Fibroblast of lung (primary cell): Measurements from ENCODE around the gene LATS1. TPM values are rescaled to one million over a fixed set of nuclear protein-coding genes. Genes with fewer than 3 reads are reported as not detected.

ENCODE experiments used
- DNase-seq, 2 donors: peaks; one replicate each; pipeline versions ENCODE4 v3.0.0 to v3.0.0-alpha.2; 2010; ENCODE audit warnings: low read depth in 2 of 2
- H2AFZ ChIP-seq: 2 replicates; pipeline ENCODE4 v1.5.1; 2012; ENCODE audit warnings: low read length, control low read depth, inconsistent platforms
- H3K27ac ChIP-seq: 2 replicates; pipeline ENCODE4 v1.5.1; 2011; ENCODE audit warnings: low read length, control low read depth; ENCODE audit not compliant: insufficient read depth
- H3K27me3 ChIP-seq: 2 replicates; pipeline ENCODE4 v1.5.1; 2011; ENCODE audit warnings: mild to moderate bottlenecking, low read length; ENCODE audit not compliant: control insufficient read depth, insufficient read depth
- H3K36me3 ChIP-seq: 2 replicates; pipeline ENCODE4 v1.5.1; 2011; ENCODE audit warnings: low read length; ENCODE audit not compliant: control insufficient read depth, insufficient read depth
- H3K4me1 ChIP-seq: 2 replicates; pipeline ENCODE4 v1.5.1; 2011; ENCODE audit warnings: low read length; ENCODE audit not compliant: control insufficient read depth, insufficient read depth; ENCODE audit errors: extremely low read depth
- H3K4me2 ChIP-seq: 2 replicates; pipeline ENCODE4 v1.5.1; 2011; ENCODE audit warnings: low read length, control low read depth; ENCODE audit not compliant: insufficient read depth; ENCODE audit errors: extremely low read depth
- H3K4me3 ChIP-seq, 4 experiments: fragments of 200-600 bp in 1 of 4; sonication (generic) in 1 of 4; replicated peaks in 1 of 4; 2 replicates each; pipeline ENCODE4 v1.5.1; 2011 to 2016; ENCODE audit warnings: low read length in 4 of 4, low read depth in 3 of 4, mild to moderate bottlenecking in 3 of 4, control low read depth in 2 of 4, inconsistent platforms in 1 of 4, mixed read lengths in 1 of 4; ENCODE audit not compliant: insufficient read depth in 1 of 4; ENCODE audit errors: control extremely low read depth in 1 of 4
- H3K79me2 ChIP-seq: 2 replicates; pipeline ENCODE4 v1.5.1; 2012; ENCODE audit warnings: mild to moderate bottlenecking, low read length, inconsistent platforms; ENCODE audit not compliant: control insufficient read depth, insufficient read depth
- H3K9ac ChIP-seq: 2 replicates; pipeline ENCODE4 v1.5.1; 2011; ENCODE audit warnings: mild to moderate bottlenecking, low read length, control low read depth; ENCODE audit not compliant: insufficient read depth
- H3K9me3 ChIP-seq: 2 replicates; pipeline ENCODE4 v1.5.1; 2012; ENCODE audit warnings: low read depth, low read length; ENCODE audit not compliant: control insufficient read depth, insufficient read depth
- H4K20me1 ChIP-seq: 2 replicates; pipeline ENCODE4 v1.5.1; 2011; ENCODE audit warnings: low read length; ENCODE audit not compliant: control insufficient read depth, insufficient read depth; ENCODE audit errors: extremely low read depth
- EZH2 ChIP-seq: IDR thresholded peaks from 2 replicates; pipeline ENCODE4 v1.5.1; 2012; ENCODE audit warnings: low read length, control low read depth, mild to moderate bottlenecking; ENCODE audit errors: missing control alignments
- polyA plus RNA-seq, 2 donors: library from polyadenylated mRNA; depleted of rRNA in 1 of 2; stranded (reverse) in 1 of 2; unstranded in 1 of 2; fragments of >200 nt; gene quantifications; 2 replicates each; pipeline ENCODE4 v1.2.1, GENCODE V29; 2011 to 2012; ENCODE audit warnings: missing spikeins in 1 of 2
- total RNA-seq: library from RNA; depleted of rRNA; stranded (reverse); fragments of >200 nt; gene quantifications from 2 replicates; pipeline ENCODE4 v1.2.1, GENCODE V29; 2014
- TF ChIP-seq, protein P1 (sequence below), 2 donors: IDR thresholded peaks in 1 of 2; conservative IDR thresholded peaks in 1 of 2; 1 replicate in 1 of 2; 2 replicates in 1 of 2; pipeline ENCODE4 v1.5.1; 2011 to 2012; ENCODE audit warnings: low read length in 2 of 2, control low read depth in 1 of 2, inconsistent platforms in 1 of 2, low read depth in 1 of 2, mild to moderate bottlenecking in 1 of 2

The LATS1 gene
- total and polyA plus RNA-seq, 2 donors (not counting 1 experiment from before 2014, with no cell fraction given), result 8.6 to 20.3 TPM

DNA sequence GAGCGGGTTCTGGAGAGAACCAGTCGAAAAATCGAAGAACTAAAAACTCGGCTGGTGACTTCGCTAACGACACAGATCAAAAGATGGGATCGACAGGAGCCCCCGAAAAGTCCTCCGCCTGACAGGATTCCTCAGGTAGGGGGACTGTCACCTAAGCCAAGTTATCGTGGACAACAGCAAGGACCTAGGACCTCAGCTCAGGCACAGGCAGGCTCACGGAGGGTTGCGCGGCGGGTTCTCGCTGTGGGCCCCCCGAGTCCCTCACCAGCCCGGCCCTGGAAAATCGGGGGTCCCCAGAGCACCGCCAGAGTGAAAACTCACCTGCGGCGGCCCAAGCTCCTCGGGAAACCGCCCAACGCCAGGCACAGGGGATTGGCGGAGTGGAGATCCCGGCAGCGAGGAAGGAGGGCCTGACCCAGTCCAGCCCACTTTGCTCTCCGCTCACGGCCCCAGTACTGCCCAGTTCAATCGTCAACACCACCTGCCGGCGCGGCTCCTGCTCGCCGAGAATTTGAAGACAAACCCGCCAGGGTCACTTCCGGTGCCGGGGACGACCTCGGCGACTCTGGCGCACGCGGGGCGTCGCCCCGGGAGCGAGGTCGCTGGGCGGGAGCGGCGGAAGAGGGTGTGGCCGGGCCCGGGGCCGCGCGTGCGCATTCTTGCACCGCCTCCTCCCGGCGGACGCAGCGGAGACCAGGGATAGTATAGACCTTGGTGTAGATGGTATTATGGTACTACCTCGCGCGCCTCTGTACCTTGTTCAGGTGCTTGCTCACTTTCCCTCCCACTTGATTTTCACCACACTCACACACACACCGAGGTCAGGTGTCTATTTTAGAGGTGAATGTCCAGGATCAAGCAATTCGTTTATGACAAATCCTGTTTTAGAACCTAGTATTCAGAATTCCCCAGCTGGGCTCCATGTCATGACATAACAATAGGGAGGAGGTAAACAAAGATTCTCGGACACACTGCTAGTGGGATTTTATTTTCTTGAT is 69.5 kb downstream of the LATS1 start, which contains the start of gene KATNA1:
Gene KATNA1, minus strand, starts transcription at position 567 of the 998 bp plus-strand sequence. CDS start 10,167 bp downstream, outside the sequence.
- H3K4me2 ChIP-seq, result peak within 1 kb of the TSS; percentile 61
- no peaks in the 10 kb centered on the region for H3K36me3 ChIP-seq
- H3K4me3 ChIP-seq, result peak within 1 kb of the TSS; percentile 58 to 96 (median 80)
- no peaks in the 10 kb centered on the region for H3K27me3 ChIP-seq
- peaks cover 35% of the 10 kb centered on the region for H3K79me2 ChIP-seq
- no peaks in the 10 kb centered on the region for H3K4me1 ChIP-seq
- H3K9ac ChIP-seq, result peak within 1 kb of the TSS; percentile 49
- H4K20me1 ChIP-seq, result no peaks in the 10 kb centered on the region
- no peaks in the 10 kb centered on the region for H3K9me3 ChIP-seq
- peak within 1 kb of the TSS; percentile 68 for H2AFZ ChIP-seq
- TF ChIP-seq, protein P1, sequence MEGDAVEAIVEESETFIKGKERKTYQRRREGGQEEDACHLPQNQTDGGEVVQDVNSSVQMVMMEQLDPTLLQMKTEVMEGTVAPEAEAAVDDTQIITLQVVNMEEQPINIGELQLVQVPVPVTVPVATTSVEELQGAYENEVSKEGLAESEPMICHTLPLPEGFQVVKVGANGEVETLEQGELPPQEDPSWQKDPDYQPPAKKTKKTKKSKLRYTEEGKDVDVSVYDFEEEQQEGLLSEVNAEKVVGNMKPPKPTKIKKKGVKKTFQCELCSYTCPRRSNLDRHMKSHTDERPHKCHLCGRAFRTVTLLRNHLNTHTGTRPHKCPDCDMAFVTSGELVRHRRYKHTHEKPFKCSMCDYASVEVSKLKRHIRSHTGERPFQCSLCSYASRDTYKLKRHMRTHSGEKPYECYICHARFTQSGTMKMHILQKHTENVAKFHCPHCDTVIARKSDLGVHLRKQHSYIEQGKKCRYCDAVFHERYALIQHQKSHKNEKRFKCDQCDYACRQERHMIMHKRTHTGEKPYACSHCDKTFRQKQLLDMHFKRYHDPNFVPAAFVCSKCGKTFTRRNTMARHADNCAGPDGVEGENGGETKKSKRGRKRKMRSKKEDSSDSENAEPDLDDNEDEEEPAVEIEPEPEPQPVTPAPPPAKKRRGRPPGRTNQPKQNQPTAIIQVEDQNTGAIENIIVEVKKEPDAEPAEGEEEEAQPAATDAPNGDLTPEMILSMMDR (conservative IDR thresholded peaks at IDR 0.05 in 1 of 2, IDR thresholded peaks at IDR 0.05 in 1 of 2; ENCODE audit: low read depth in 1 of 2, low read length in 2 of 2), result no peak
- TF ChIP-seq EZH2, result no peak
- H3K27ac ChIP-seq, result peak within 1 kb of the TSS; percentile 48
- peak; percentile 64 to 71 for DNase-seq

DNA sequence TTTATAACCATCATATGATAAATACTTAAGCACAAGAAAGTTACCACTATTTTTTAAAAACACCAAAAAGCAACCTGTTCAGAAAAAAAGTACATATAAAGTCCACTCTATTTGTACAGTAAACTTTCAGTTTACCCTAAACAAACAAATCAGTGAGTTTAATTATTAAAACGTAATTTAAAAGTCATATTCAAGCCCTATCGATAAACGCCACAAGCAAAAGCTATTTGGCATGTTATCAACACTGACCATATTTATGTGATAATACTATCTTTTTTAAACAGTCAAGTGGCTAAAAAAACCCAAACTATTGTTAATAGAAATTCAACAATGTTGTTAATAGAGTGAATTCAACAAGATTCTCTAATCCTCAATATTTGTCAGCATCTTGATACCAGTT is 71.3 kb downstream of the LATS1 start:
- H2AFZ ChIP-seq, result no peak overlapping the region
- no peak for DNase-seq
- H3K4me1 ChIP-seq, result no peaks in the 10 kb centered on the region
- no peak for TF ChIP-seq EZH2
- TF ChIP-seq, protein P1 (conservative IDR thresholded peaks at IDR 0.05 in 1 of 2, IDR thresholded peaks at IDR 0.05 in 1 of 2; ENCODE audit: low read depth in 1 of 2, low read length in 2 of 2), result no peak
- peak overlapping the region; percentile 58 to 96 (median 80) for H3K4me3 ChIP-seq
- H4K20me1 ChIP-seq, result no peaks in the 10 kb centered on the region
- no peak overlapping the region for H3K27ac ChIP-seq
- H3K27me3 ChIP-seq, result no peaks in the 10 kb centered on the region
- peaks cover 45% of the 10 kb centered on the region for H3K79me2 ChIP-seq
- H3K4me2 ChIP-seq, result peak overlapping the region; percentile 38
- no peaks in the 10 kb centered on the region for H3K36me3 ChIP-seq
- no peaks in the 10 kb centered on the region for H3K9me3 ChIP-seq
- H3K9ac ChIP-seq, result no peak overlapping the region

DNA sequence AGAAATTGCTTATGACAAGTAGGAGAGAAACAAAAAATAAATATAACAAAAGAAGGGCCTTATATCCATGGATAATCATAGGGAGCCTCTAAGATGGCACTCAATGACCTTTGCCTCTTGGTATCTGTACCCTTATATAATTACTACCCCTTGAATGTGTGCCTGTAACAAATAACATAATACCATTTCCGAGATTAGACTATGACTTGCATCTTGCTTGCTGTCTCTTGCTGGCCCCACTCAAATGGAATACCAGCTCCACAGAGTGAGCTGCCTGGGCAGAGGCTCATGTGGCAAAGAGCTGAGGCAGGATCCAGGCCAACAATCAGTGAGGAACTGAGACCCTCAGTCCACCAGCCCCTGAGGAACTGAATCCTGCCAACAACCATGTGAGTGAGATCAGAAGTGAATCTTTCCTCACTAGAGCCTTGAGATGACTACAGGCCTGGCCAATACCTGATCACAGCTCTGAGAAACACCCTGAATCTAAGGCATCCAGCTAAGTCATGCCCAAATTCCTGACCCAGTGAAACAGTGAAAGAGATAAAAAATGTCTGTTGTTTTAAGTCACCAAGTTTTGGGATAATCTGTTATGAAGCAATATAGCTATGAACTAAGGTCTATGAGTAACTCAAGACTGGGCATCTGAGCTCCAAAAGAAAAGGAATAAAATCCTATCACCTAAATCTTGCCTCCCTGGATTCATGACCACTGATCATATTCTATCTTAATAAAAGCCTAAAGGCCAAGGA is 74.9 kb downstream of the LATS1 start:
- Histone ChIP-seq H3K4me2 (no peak overlapping the region), H4K20me1 (no peaks in the 10 kb centered on the region), H3K4me1 (no peaks in the 10 kb centered on the region), H3K9ac (no peak overlapping the region), H3K36me3 (no peaks in the 10 kb centered on the region), H3K9me3 (no peaks in the 10 kb centered on the region), H3K27ac (no peak overlapping the region), H3K79me2 (peaks cover 45% of the 10 kb centered on the region), H3K27me3 (no peaks in the 10 kb centered on the region), H3K4me3 (no peak overlapping the region), H2AFZ (no peak overlapping the region)
- DNase-seq, result peak in 1 of 2 donors; percentile 42
- TF ChIP-seq, protein P1 (conservative IDR thresholded peaks at IDR 0.05 in 1 of 2, IDR thresholded peaks at IDR 0.05 in 1 of 2; ENCODE audit: low read depth in 1 of 2, low read length in 2 of 2), result no peak
- TF ChIP-seq EZH2, result no peak
